Liver (tissue), 9 donors: ENCODE measurements around the gene COL23A1. TPM values are rescaled to one million over a fixed set of nuclear protein-coding genes. Genes with fewer than 3 reads are reported as not detected.

Experiments used
- DNase-seq: peaks from one replicate; pipeline ENCODE4 v3.0.0-alpha.2; 2017; ENCODE audit warnings: low spot score
- H3K27ac ChIP-seq, 2 donors: one replicate each; pipeline ENCODE4 v1.7.0; 2013; ENCODE audit warnings: inconsistent platforms in 2 of 2, low read length in 2 of 2, control low read depth in 1 of 2, low read depth in 1 of 2, mild to moderate bottlenecking in 1 of 2
- H3K27me3 ChIP-seq, 4 donors: one replicate each; pipeline versions ENCODE4 v1.6.1 to v1.7.0; 2013; ENCODE audit warnings: low read length in 3 of 4, inconsistent platforms in 1 of 4, mild to moderate bottlenecking in 1 of 4, moderate library complexity in 1 of 4; ENCODE audit not compliant: control insufficient read depth in 4 of 4, insufficient read depth in 4 of 4
- H3K36me3 ChIP-seq, 4 donors: one replicate each; pipeline versions ENCODE4 v1.6.1 to v1.7.0; 2013; ENCODE audit warnings: low read length in 3 of 4, mild to moderate bottlenecking in 3 of 4, low read depth in 1 of 4, moderate library complexity in 1 of 4; ENCODE audit not compliant: control insufficient read depth in 4 of 4, insufficient read depth in 3 of 4
- H3K4me1 ChIP-seq, 4 donors: one replicate each; pipeline versions ENCODE4 v1.6.1 to v1.7.0; 2013; ENCODE audit warnings: low read length in 3 of 4, mild to moderate bottlenecking in 3 of 4, moderate library complexity in 1 of 4; ENCODE audit not compliant: control insufficient read depth in 4 of 4, insufficient read depth in 4 of 4
- H3K4me3 ChIP-seq, 3 donors: one replicate each; pipeline versions ENCODE4 v1.6.1 to v1.7.0; 2013; ENCODE audit warnings: low read length in 3 of 3, control low read depth in 1 of 3, low read depth in 1 of 3, mild to moderate bottlenecking in 1 of 3
- H3K9ac ChIP-seq, 2 donors: one replicate each; pipeline ENCODE4 v1.7.0; 2013; ENCODE audit warnings: low read length in 2 of 2, mild to moderate bottlenecking in 2 of 2, moderate library complexity in 2 of 2, control low read depth in 1 of 2, low read depth in 1 of 2
- H3K9me3 ChIP-seq, 4 donors: one replicate each; pipeline versions ENCODE4 v1.6.1 to v1.7.0; 2013; ENCODE audit warnings: low read length in 3 of 4; ENCODE audit not compliant: control insufficient read depth in 4 of 4
- ATF3 ChIP-seq: IDR thresholded peaks from 2 replicates; pipeline ENCODE4 v1.6.1; 2016; ENCODE audit warnings: antibody characterized with exemption
- CTCF ChIP-seq: fragments of 150-350 bp; IDR thresholded peaks from 2 replicates; pipeline ENCODE4 v1.5.1; 2017; ENCODE audit warnings: improper control_type of control experiment, low read depth, low read length; ENCODE audit not compliant: missing input control
- EGR1 ChIP-seq, 2 donors: IDR thresholded peaks; 2 replicates each; pipeline ENCODE4 v1.6.1; 2016 to 2018; ENCODE audit warnings: antibody characterized with exemption in 2 of 2, low read depth in 2 of 2
- FOXA1 ChIP-seq: IDR thresholded peaks from 2 replicates; pipeline ENCODE4 v1.6.1; 2016; ENCODE audit warnings: antibody characterized with exemption
- GABPA ChIP-seq, 2 donors: IDR thresholded peaks in 1 of 2; conservative IDR thresholded peaks in 1 of 2; 2 replicates each; pipeline ENCODE4 v1.6.1; 2016; ENCODE audit warnings: antibody characterized with exemption in 2 of 2, mild to moderate bottlenecking in 1 of 2, moderate library complexity in 1 of 2
- HNF4A ChIP-seq, 2 donors: conservative IDR thresholded peaks; 2 replicates each; pipeline ENCODE4 v1.6.1; 2016; ENCODE audit warnings: antibody characterized with exemption in 2 of 2, mild to moderate bottlenecking in 2 of 2
- JUND ChIP-seq, 2 donors: IDR thresholded peaks; 2 replicates each; pipeline ENCODE4 v1.6.1; 2016; ENCODE audit warnings: antibody characterized with exemption in 2 of 2
- MAX ChIP-seq: IDR thresholded peaks from 2 replicates; pipeline ENCODE4 v1.6.1; 2016; ENCODE audit warnings: antibody characterized with exemption
- NR2F2 ChIP-seq: IDR thresholded peaks from 2 replicates; pipeline ENCODE4 v1.6.1; 2016; ENCODE audit warnings: antibody characterized with exemption
- RAD21 ChIP-seq, 2 donors: IDR thresholded peaks; 2 replicates each; pipeline ENCODE4 v1.6.1; 2016; ENCODE audit warnings: antibody characterized with exemption in 2 of 2, mild to moderate bottlenecking in 2 of 2
- REST ChIP-seq: IDR thresholded peaks from 2 replicates; pipeline ENCODE4 v1.6.1; 2016; ENCODE audit warnings: antibody characterized with exemption, mild to moderate bottlenecking
- RXRA ChIP-seq, 2 donors: IDR thresholded peaks; 2 replicates each; pipeline ENCODE4 v1.6.1; 2017 to 2018; ENCODE audit warnings: antibody characterized with exemption in 2 of 2, mild to moderate bottlenecking in 1 of 2
- SP1 ChIP-seq: IDR thresholded peaks from 2 replicates; pipeline ENCODE4 v1.6.1; 2018; ENCODE audit warnings: antibody characterized with exemption, mild to moderate bottlenecking
- TAF1 ChIP-seq: conservative IDR thresholded peaks from 2 replicates; pipeline ENCODE4 v1.6.1; 2016; ENCODE audit warnings: antibody characterized with exemption, mild to moderate bottlenecking
- YY1 ChIP-seq: IDR thresholded peaks from 2 replicates; pipeline ENCODE4 v1.6.1; 2016; ENCODE audit warnings: antibody characterized with exemption, mild to moderate bottlenecking
- ZBTB33 ChIP-seq: IDR thresholded peaks from 2 replicates; pipeline ENCODE4 v1.6.1; 2016; ENCODE audit warnings: antibody characterized with exemption
- WGBS: extraction: QIAGEN DNeasy Blood & Tissue Kit; methylation state at CpG from one replicate; pipeline ENCODE4 v1.1.7; 2013; 5-methylcytosine and 5-hydroxymethylcytosine counted together
- polyA plus RNA-seq, 2 donors: library from polyadenylated mRNA; stranded (reverse) in 1 of 2; unstranded in 1 of 2; fragments of 200-250 nt in 1 of 2; fragments of >200 nt in 1 of 2; fragmentation: Nextera tagmentation in 1 of 2; extraction: Ambion mirVana in 1 of 2; gene quantifications; one replicate each; pipeline versions ENCODE4 v1.2.1 to v1.2.3, GENCODE V29; 2013 to 2015
- total RNA-seq, 2 donors: library from RNA; depleted of rRNA; stranded (reverse); fragments of >200 nt; gene quantifications; one replicate each; pipeline ENCODE4 v1.2.3, GENCODE V29; 2014
- donor health status: healthy.
- donor health status: healthy.
- donor health status: healthy.
- donor health status: healthy.
- donor health status: healthy.

Gene COL23A1
- total and polyA plus RNA-seq, 4 donors: 0.08 to 1.4 (median 0.27) TPM

- Histone ChIP-seq H3K9ac (no peak overlapping the region), H3K27ac (no peak overlapping the region), H3K4me3 (no peak overlapping the region), H3K4me1 (peaks cover 0 to 11% (median 4%) of the 10 kb centered on the region in 4 donors), H3K9me3 (no peaks in the 10 kb centered on the region), H3K27me3 (no peaks in the 10 kb centered on the region), H3K36me3 (no peaks in the 10 kb centered on the region)
- 84% methylated on average over 24 of the region's 24 CpGs for WGBS
- DNase-seq: no peak
- TF ChIP-seq CTCF: no peak
- no peak for TF ChIP-seq TAF1
- TF ChIP-seq FOXA1: no peak
- TF ChIP-seq EGR1 (IDR thresholded peaks at IDR 0.05; ENCODE audit: low read depth in 2 of 2): no peak
- TF ChIP-seq GABPA (IDR thresholded peaks at IDR 0.05 in 1 of 2, conservative IDR thresholded peaks at IDR 0.05 in 1 of 2): no peak
- no peak for TF ChIP-seq MAX
These were observed 342.4 kb downstream of the COL23A1 start for GRCh38 chr5:178247481-178248456.

GRCh38 chr5:178246624-178247279, 343.4 kb downstream of the COL23A1 start:
- H3K27ac ChIP-seq: no peak overlapping the region
- no peaks in the 10 kb centered on the region for H3K36me3 ChIP-seq
- H3K9me3 ChIP-seq: no peaks in the 10 kb centered on the region
- no peak overlapping the region for H3K4me3 ChIP-seq
- no peaks in the 10 kb centered on the region for H3K27me3 ChIP-seq
- 86% methylated on average over 15 of the region's 15 CpGs for WGBS
- H3K4me1 ChIP-seq: peaks cover 0 to 11% (median 4%) of the 10 kb centered on the region in 4 donors
- no peak for DNase-seq
- no peak overlapping the region for H3K9ac ChIP-seq
- TF ChIP-seq NR2F2: no peak
- TF ChIP-seq REST: no peak
- TF ChIP-seq FOXA1: no peak

GRCh38 chr5:178245389-178245788, 344.8 kb downstream of the COL23A1 start:
- 78% methylated on average over 2 of the region's 2 CpGs for WGBS
- Histone ChIP-seq H3K27ac (no peak overlapping the region), H3K27me3 (no peaks in the 10 kb centered on the region), H3K9ac (no peak overlapping the region), H3K4me3 (no peak overlapping the region), H3K4me1 (peaks cover 0 to 12% (median 7%) of the 10 kb centered on the region in 4 donors), H3K9me3 (no peaks in the 10 kb centered on the region), H3K36me3 (no peaks in the 10 kb centered on the region)
- no peak for DNase-seq
- no peak for TF ChIP-seq HNF4A (conservative IDR thresholded peaks at IDR 0.05)
- TF ChIP-seq FOXA1: no peak
- TF ChIP-seq JUND (IDR thresholded peaks at IDR 0.05): no peak
- TF ChIP-seq MAX: no peak
- TF ChIP-seq RXRA (IDR thresholded peaks at IDR 0.05): no peak
- no peak for TF ChIP-seq NR2F2
- TF ChIP-seq ZBTB33: no peak
- no peak for TF ChIP-seq YY1
- no peak for TF ChIP-seq RAD21 (IDR thresholded peaks at IDR 0.05)
- TF ChIP-seq ATF3: no peak
- TF ChIP-seq SP1: no peak
